Glomerular endothelial cell (primary cell): ENCODE measurements around the gene TBATA. TPM values are rescaled to one million over a fixed set of nuclear protein-coding genes. Genes with fewer than 3 reads are reported as not detected.

Experiments
- DNase-seq: peaks from one replicate; pipeline ENCODE4 v3.0.0-alpha.2; 2011; ENCODE audit warnings: low read depth, low spot score; ENCODE audit errors: extremely low read depth
- total RNA-seq: library from RNA; depleted of rRNA; stranded (reverse); fragments of >200 nt; gene quantifications from 2 replicates; pipeline ENCODE4 v1.2.3, GENCODE V29; 2015

Gene TBATA
- total RNA-seq, 1 donor from 2014 or later = not detected

GRCh38 chr10:70809011-70809611, 23.9 kb upstream of the TBATA start:
- no peak for DNase-seq

GRCh38 chr10:70807556-70807955, 22.4 kb upstream of the TBATA start:
- no peak for DNase-seq

- no peak for DNase-seq
Measured at GRCh38 chr10:70806841-70807240, 21.7 kb upstream of the TBATA start.

- DNase-seq = no peak
Measured at GRCh38 chr10:70805619-70806215, 20.5 kb upstream of the TBATA start.

GRCh38 chr10:70804421-70804808, 19.2 kb upstream of the TBATA start:
- no peak for DNase-seq

GRCh38 chr10:70803775-70804420, 18.7 kb upstream of the TBATA start:
- DNase-seq = no peak

- DNase-seq = no peak
Measured at GRCh38 chr10:70801854-70802253, 16.7 kb upstream of the TBATA start.

GRCh38 chr10:70799124-70799523, 13.9 kb upstream of the TBATA start:
- DNase-seq = no peak

GRCh38 chr10:70797840-70798239, 12.7 kb upstream of the TBATA start:
- no peak for DNase-seq

- DNase-seq = no peak
Measured at GRCh38 chr10:70795613-70796012, 10.4 kb upstream of the TBATA start.

- DNase-seq = no peak
Measured at GRCh38 chr10:70791386-70792039, 6.3 kb upstream of the TBATA start.

- DNase-seq = no peak
Measured at GRCh38 chr10:70786799-70787415, 1.7 kb upstream of the TBATA start.

- no peak for DNase-seq
Measured at GRCh38 chr10:70784471-70784870, 706 bp downstream of the TBATA start.

GRCh38 chr10:70784016-70784415, 1.2 kb downstream of the TBATA start:
- DNase-seq = no peak

- no peak for DNase-seq
Measured at GRCh38 chr10:70782746-70783680, 2.2 kb downstream of the TBATA start.

- DNase-seq = no peak
Measured at GRCh38 chr10:70782086-70782745, 3.0 kb downstream of the TBATA start.

- no peak for DNase-seq
Measured at GRCh38 chr10:70781461-70782051, 3.6 kb downstream of the TBATA start.

- DNase-seq = no peak
Measured at GRCh38 chr10:70780772-70781171, 4.4 kb downstream of the TBATA start.

GRCh38 chr10:70780370-70780760, 4.8 kb downstream of the TBATA start:
- no peak for DNase-seq
